Progenitor cell of endocrine pancreas (in vitro differentiated cells): ENCODE data around the gene FBXO7. TPM values are rescaled to one million over a fixed set of nuclear protein-coding genes. Genes with fewer than 3 reads are reported as not detected.

ENCODE experiments used
- DNase-seq: peaks from one replicate; pipeline ENCODE4 v3.0.0; 2021; ENCODE audit warnings: low spot score; ENCODE audit not compliant: unreplicated experiment
- H3K27ac Mint-ChIP-seq: 2 replicates; pipeline ENCODE4 v1.8.0; 2021; ENCODE audit warnings: mild to moderate bottlenecking, moderate library complexity, mixed read lengths
- H3K27me3 Mint-ChIP-seq: 2 replicates; pipeline ENCODE4 v1.8.0; 2021; ENCODE audit warnings: mixed read lengths
- H3K36me3 Mint-ChIP-seq: 2 replicates; pipeline ENCODE4 v1.8.0; 2022; ENCODE audit warnings: mixed read lengths; ENCODE audit not compliant: insufficient read depth
- H3K4me1 Mint-ChIP-seq: 2 replicates; pipeline ENCODE4 v1.8.0; 2021; ENCODE audit warnings: low read depth, mixed read lengths
- H3K4me3 Mint-ChIP-seq: 2 replicates; pipeline ENCODE4 v1.8.0; 2021; ENCODE audit warnings: low read depth, mild to moderate bottlenecking, moderate library complexity, mixed read lengths
- H3K9me3 Mint-ChIP-seq: 2 replicates; pipeline ENCODE4 v1.8.0; 2021; ENCODE audit warnings: low read depth, mixed read lengths
- total RNA-seq: library from RNA; stranded (reverse); gene quantifications from 2 replicates; pipeline ENCODE4 v1.2.1, GENCODE V29; 2021
- TF ChIP-seq, protein P1 (sequence below): fragments of 200-600 bp; sonication (generic); IDR thresholded peaks from one replicate; pipeline ENCODE4 v1.5.0; 2021; ENCODE audit warnings: antibody characterized with exemption, mild to moderate bottlenecking; ENCODE audit not compliant: unreplicated experiment

FBXO7 gene
- total RNA-seq, 1 donor from 2014 or later = 86.4 TPM

DNA sequence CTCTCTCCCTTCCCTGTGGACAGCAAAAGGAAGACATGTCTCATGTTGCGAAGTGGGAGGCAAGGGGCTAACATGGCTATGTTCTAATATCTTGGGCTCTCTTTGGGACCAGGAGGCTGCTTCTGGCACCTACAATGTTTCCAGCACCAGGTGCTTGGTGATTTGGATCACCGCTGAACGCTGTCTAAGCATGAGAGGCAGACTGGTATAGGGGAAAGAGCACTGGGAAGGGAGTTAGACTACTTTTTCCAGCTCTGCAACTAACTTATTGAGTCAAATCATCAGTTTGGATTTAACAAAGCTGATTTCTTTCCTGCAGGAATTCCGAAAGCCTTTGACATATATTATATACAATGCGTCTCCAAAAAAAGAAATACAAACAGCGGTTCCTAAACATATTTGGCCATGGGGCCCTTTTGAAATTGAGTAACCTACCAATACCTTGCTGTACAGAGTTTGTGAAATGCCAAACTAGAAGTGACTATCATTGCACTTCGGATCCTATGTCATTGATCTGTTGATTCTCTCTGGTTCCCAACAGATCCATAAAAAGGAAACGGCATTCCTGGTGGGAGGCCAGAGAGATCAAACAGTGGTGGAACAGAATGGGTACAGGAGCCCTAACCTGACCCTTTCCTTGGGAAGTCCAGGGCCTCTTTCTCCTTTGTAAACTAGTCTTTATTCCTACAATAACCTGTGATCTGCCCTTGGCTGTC is 37.8 kb downstream of the FBXO7 start:
- TF ChIP-seq, protein P1, sequence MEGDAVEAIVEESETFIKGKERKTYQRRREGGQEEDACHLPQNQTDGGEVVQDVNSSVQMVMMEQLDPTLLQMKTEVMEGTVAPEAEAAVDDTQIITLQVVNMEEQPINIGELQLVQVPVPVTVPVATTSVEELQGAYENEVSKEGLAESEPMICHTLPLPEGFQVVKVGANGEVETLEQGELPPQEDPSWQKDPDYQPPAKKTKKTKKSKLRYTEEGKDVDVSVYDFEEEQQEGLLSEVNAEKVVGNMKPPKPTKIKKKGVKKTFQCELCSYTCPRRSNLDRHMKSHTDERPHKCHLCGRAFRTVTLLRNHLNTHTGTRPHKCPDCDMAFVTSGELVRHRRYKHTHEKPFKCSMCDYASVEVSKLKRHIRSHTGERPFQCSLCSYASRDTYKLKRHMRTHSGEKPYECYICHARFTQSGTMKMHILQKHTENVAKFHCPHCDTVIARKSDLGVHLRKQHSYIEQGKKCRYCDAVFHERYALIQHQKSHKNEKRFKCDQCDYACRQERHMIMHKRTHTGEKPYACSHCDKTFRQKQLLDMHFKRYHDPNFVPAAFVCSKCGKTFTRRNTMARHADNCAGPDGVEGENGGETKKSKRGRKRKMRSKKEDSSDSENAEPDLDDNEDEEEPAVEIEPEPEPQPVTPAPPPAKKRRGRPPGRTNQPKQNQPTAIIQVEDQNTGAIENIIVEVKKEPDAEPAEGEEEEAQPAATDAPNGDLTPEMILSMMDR = no peak
- H3K4me1 Mint-ChIP-seq = peaks cover 4% of the 10 kb centered on the region
- H3K9me3 Mint-ChIP-seq = no peaks in the 10 kb centered on the region
- no peak overlapping the region for H3K4me3 Mint-ChIP-seq
- no peak for DNase-seq
- H3K27me3 Mint-ChIP-seq = no peaks in the 10 kb centered on the region
- no peak overlapping the region for H3K27ac Mint-ChIP-seq
- peaks cover 5% of the 10 kb centered on the region for H3K36me3 Mint-ChIP-seq

- peaks cover 4% of the 10 kb centered on the region for H3K9me3 Mint-ChIP-seq
- no peaks in the 10 kb centered on the region for H3K27me3 Mint-ChIP-seq
- peaks cover 1% of the 10 kb centered on the region for H3K36me3 Mint-ChIP-seq
- no peaks in the 10 kb centered on the region for H3K4me1 Mint-ChIP-seq
- no peak for DNase-seq
- no peak overlapping the region for H3K27ac Mint-ChIP-seq
- TF ChIP-seq, protein P1 = no peak
- H3K4me3 Mint-ChIP-seq = no peak overlapping the region
These were observed 40.5 kb downstream of the FBXO7 start for GRCh38 chr22:32515084-32515483.

- H3K4me1 Mint-ChIP-seq = no peaks in the 10 kb centered on the region
- no peak overlapping the region for H3K4me3 Mint-ChIP-seq
- H3K27me3 Mint-ChIP-seq = no peaks in the 10 kb centered on the region
- H3K27ac Mint-ChIP-seq = no peak overlapping the region
- TF ChIP-seq, protein P1 = no peak
- H3K36me3 Mint-ChIP-seq = peaks cover 1% of the 10 kb centered on the region
- DNase-seq = no peak
- H3K9me3 Mint-ChIP-seq = peaks cover 4% of the 10 kb centered on the region
These were observed 42.9 kb downstream of the FBXO7 start for GRCh38 chr22:32517488-32517887.

DNA sequence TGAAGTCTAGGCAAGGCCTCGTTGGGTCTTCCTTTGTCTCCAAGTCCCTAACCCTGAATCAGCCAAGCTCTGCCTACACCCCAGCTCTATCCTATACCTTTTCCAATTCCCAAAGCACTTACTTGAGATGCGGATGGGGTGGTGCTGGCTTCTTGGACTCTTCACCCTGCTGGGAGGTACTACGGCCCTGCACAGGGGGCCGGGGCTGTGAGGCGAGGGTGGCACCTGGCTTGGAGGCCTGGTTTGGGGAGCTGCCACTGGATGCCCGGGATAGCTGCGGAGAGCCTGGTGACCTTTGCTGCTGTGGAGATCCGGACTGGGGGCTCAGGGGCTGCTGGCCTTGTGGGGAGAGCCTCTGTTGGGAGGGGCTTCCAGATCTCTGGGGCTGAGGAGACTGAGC is 43.3 kb downstream of the FBXO7 start:
- no peak for DNase-seq
- TF ChIP-seq, protein P1 = no peak
- H3K27ac Mint-ChIP-seq = no peak overlapping the region
- H3K36me3 Mint-ChIP-seq = peaks cover 1% of the 10 kb centered on the region
- H3K27me3 Mint-ChIP-seq = no peaks in the 10 kb centered on the region
- no peak overlapping the region for H3K4me3 Mint-ChIP-seq
- H3K4me1 Mint-ChIP-seq = no peaks in the 10 kb centered on the region
- H3K9me3 Mint-ChIP-seq = peaks cover 4% of the 10 kb centered on the region

- Mint-ChIP-seq H3K27ac (no peak overlapping the region), H3K4me3 (no peak overlapping the region), H3K9me3 (peaks cover 4% of the 10 kb centered on the region), H3K36me3 (peaks cover 1% of the 10 kb centered on the region), H3K4me1 (no peaks in the 10 kb centered on the region), H3K27me3 (no peaks in the 10 kb centered on the region)
- TF ChIP-seq, protein P1 = no peak
- DNase-seq = no peak
These were observed 43.8 kb downstream of the FBXO7 start for GRCh38 chr22:32518381-32518780.
